Measurements from ENCODE around the gene WDFY4. TPM values are rescaled to one million over a fixed set of nuclear protein-coding genes. Genes with fewer than 3 reads are reported as not detected.

WDFY4 gene
- polyA plus RNA-seq, 1 of the 3 experiments (the other 2 are of a cell fraction), result not detected

DNA sequence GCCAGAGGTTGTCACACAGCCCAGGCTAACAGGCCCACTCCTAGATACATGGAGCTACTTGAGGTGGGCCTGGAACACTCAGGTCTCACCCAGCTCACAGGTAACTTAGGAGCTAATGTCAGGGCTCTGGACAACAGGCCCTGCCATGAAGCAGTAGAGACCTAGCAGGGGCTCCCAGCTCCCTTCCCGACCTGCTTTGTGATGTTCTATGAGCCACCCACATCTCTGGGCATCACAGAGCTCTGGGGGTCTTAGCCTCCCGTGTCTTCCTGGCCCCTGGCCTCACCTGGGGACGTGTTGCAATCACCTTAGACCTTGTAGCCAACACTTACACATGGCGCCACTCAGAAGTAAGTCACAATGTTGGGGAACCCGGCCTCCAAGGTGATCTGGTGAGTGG lies 12.4 kb downstream of the WDFY4 start (continued):
- TF ChIP-seq, protein P1, sequence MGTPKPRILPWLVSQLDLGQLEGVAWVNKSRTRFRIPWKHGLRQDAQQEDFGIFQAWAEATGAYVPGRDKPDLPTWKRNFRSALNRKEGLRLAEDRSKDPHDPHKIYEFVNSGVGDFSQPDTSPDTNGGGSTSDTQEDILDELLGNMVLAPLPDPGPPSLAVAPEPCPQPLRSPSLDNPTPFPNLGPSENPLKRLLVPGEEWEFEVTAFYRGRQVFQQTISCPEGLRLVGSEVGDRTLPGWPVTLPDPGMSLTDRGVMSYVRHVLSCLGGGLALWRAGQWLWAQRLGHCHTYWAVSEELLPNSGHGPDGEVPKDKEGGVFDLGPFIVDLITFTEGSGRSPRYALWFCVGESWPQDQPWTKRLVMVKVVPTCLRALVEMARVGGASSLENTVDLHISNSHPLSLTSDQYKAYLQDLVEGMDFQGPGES (IDR thresholded peaks at IDR 0.05; ENCODE audit: low read depth, low read length), result no peak
- TF ChIP-seq RAD21 (IDR thresholded peaks at IDR 0.05; ENCODE audit: low read length) (no peak), SMC3 (IDR thresholded peaks at IDR 0.05; ENCODE audit: low read depth, low read length) (no peak), MXI1 (IDR thresholded peaks at IDR 0.05; ENCODE audit: low read depth, low read length) (no peak), JUND (IDR thresholded peaks at IDR 0.05) (no peak)

DNA sequence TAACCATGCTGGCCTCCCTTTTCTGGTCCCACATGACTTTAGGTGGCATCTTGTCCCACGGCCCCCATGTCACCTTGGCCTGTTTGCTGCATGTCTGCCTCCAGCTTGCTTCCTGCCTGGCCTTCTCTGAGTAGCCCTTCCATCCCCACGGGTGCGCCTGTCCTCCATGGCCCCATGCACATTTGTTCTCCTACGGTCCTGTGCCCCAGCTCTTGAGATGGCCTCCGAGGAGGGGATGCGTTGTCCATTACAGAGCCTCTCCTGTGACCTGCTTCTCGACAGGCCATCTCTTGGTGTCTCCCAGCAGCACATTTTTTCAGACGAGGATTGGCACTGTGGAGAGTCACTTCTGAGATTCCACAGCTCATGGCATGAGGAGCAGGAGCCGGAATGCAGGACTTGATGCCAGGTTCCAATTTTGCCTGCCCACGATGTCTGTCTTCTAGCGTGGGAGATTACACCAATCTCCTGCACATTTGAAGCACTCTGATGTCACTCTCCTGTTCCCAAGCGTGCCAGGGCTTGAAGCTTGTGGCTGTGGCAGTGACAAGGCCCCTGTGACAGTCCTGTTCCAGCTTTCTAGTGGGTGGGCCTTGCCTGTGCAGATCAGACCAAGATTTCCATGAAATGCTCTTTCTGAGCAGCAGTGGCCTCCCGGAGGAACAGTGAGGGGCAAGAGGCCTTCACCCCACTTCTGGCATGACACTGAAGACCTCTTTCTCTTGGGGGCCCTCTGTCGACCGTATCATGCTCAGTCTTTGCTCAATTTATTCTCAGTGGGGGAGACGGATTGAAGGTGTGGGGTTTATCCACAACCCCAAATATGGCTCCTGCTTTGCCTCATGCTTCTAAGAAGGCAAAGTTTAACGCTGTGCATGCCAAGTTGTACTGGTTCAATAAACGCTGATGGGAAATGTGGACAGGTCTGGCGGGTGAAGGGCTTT lies 13.4 kb downstream of the WDFY4 start:
- no peak overlapping the region for H3K4me3 ChIP-seq (ENCODE audit: low read depth in 2 of 2, low read length in 1 of 2)
- POLR2A ChIA-PET, result no interaction called here
- 40% methylated on average over 17 of the region's 19 CpGs for WGBS (ENCODE audit: low lambda C conversion rate)
- H3K9me2 ChIP-seq, result no peaks in the 10 kb centered on the region
- peaks cover 0 to 1% of the 10 kb centered on the region in 2 experiments; a peak in 1 of 4 replicates for H3K4me1 ChIP-seq (ENCODE audit: control insufficient read depth in 1 of 2, insufficient read depth in 2 of 2, low read depth in 1 of 2, low read length in 1 of 2)
- H3K4me2 ChIP-seq, result no peak overlapping the region
- H3K9ac ChIP-seq, result no peak overlapping the region
- H3F3A ChIP-seq (replicated peaks; ENCODE audit: insufficient read depth), result no peaks in the 10 kb centered on the region
- no peak overlapping the region for H3K27ac ChIP-seq (ENCODE audit: low read depth in 2 of 2, low read length in 1 of 2)
- H3K36me3 ChIP-seq (replicated peaks in 1 of 2; ENCODE audit: control insufficient read depth in 1 of 2, insufficient read depth in 2 of 2, low read length in 1 of 2), result no peaks in the 10 kb centered on the region
- DNase-seq, result no peak
- no peaks in the 10 kb centered on the region for H4K20me1 ChIP-seq (ENCODE audit: insufficient read depth)
- no peak overlapping the region for H2AFZ ChIP-seq (ENCODE audit: low read depth)
- CTCF ChIA-PET, result no interaction called here
- H3K9me3 ChIP-seq, result no peaks in the 10 kb centered on the region
- no peak for TF ChIP-seq ELF1 (IDR thresholded peaks at IDR 0.05)
- no peaks in the 10 kb centered on the region for H3K27me3 ChIP-seq (ENCODE audit: insufficient read depth)
- H3K79me2 ChIP-seq (ENCODE audit: insufficient read depth), result no peaks in the 10 kb centered on the region

- 39% methylated on average over 5 of the region's 8 CpGs for WGBS (ENCODE audit: low lambda C conversion rate)
- Histone ChIP-seq H3K9me2 (no peaks in the 10 kb centered on the region), H2AFZ (ENCODE audit: low read depth) (no peak overlapping the region), H4K20me1 (ENCODE audit: insufficient read depth) (no peaks in the 10 kb centered on the region), H3K9ac (no peak overlapping the region), H3K36me3 (replicated peaks in 1 of 2; ENCODE audit: control insufficient read depth in 1 of 2, insufficient read depth in 2 of 2, low read length in 1 of 2) (no peaks in the 10 kb centered on the region), H3K4me2 (no peak overlapping the region), H3K4me1 (ENCODE audit: control insufficient read depth in 1 of 2, insufficient read depth in 2 of 2, low read depth in 1 of 2, low read length in 1 of 2) (peaks cover 0 to 8% of the 10 kb centered on the region in 2 experiments; a peak in 1 of 4 replicates), H3K4me3 (ENCODE audit: low read depth in 2 of 2, low read length in 1 of 2) (no peak overlapping the region), H3K9me3 (no peaks in the 10 kb centered on the region), H3K27me3 (ENCODE audit: insufficient read depth) (no peaks in the 10 kb centered on the region), H3K27ac (ENCODE audit: low read depth in 2 of 2, low read length in 1 of 2) (no peak overlapping the region), H3K79me2 (ENCODE audit: insufficient read depth) (no peaks in the 10 kb centered on the region), H3F3A (replicated peaks; ENCODE audit: insufficient read depth) (no peaks in the 10 kb centered on the region)
- TF ChIP-seq RAD21 (IDR thresholded peaks at IDR 0.05; ENCODE audit: low read length), result no peak
- ChIA-PET CTCF (no interaction called here), POLR2A (no interaction called here)
- DNase-seq, result no peak
Observed at GRCh38 chr10:48699011-48699627, 14.4 kb downstream of the WDFY4 start.

GRCh38 chr10:48700071-48700470 lies 15.4 kb downstream of the WDFY4 start:
- ChIA-PET POLR2A (no interaction called here), CTCF (no interaction called here)
- 13% methylated on average over 2 of the region's 2 CpGs for WGBS (ENCODE audit: low lambda C conversion rate)
- Histone ChIP-seq H4K20me1 (ENCODE audit: insufficient read depth) (no peaks in the 10 kb centered on the region), H3K4me2 (no peak overlapping the region), H3F3A (replicated peaks; ENCODE audit: insufficient read depth) (no peaks in the 10 kb centered on the region), H3K36me3 (replicated peaks in 1 of 2; ENCODE audit: control insufficient read depth in 1 of 2, insufficient read depth in 2 of 2, low read length in 1 of 2) (no peaks in the 10 kb centered on the region), H2AFZ (ENCODE audit: low read depth) (no peak overlapping the region), H3K9me2 (no peaks in the 10 kb centered on the region), H3K79me2 (ENCODE audit: insufficient read depth) (no peaks in the 10 kb centered on the region), H3K9me3 (no peaks in the 10 kb centered on the region), H3K4me3 (ENCODE audit: low read depth in 2 of 2, low read length in 1 of 2) (no peak overlapping the region), H3K9ac (no peak overlapping the region), H3K27me3 (ENCODE audit: insufficient read depth) (no peaks in the 10 kb centered on the region), H3K27ac (ENCODE audit: low read depth in 2 of 2, low read length in 1 of 2) (no peak overlapping the region), H3K4me1 (ENCODE audit: control insufficient read depth in 1 of 2, insufficient read depth in 2 of 2, low read depth in 1 of 2, low read length in 1 of 2) (peaks cover 0 to 8% of the 10 kb centered on the region in 2 experiments; a peak in 1 of 4 replicates)
- TF ChIP-seq GABPA (IDR thresholded peaks at IDR 0.05; ENCODE audit: low read depth) (no peak), FOSL2 (IDR thresholded peaks at IDR 0.05; ENCODE audit: borderline replicate concordance, low read depth) (no peak)
- no peak for DNase-seq
